Measurements from ENCODE around the gene ALX4. TPM values are rescaled to one million over a fixed set of nuclear protein-coding genes. Genes with fewer than 3 reads are reported as not detected.

ALX4 gene
- total RNA-seq, 4 donors from 2014 or later: 0.10 to 0.11 TPM; not detected in 2

DNA sequence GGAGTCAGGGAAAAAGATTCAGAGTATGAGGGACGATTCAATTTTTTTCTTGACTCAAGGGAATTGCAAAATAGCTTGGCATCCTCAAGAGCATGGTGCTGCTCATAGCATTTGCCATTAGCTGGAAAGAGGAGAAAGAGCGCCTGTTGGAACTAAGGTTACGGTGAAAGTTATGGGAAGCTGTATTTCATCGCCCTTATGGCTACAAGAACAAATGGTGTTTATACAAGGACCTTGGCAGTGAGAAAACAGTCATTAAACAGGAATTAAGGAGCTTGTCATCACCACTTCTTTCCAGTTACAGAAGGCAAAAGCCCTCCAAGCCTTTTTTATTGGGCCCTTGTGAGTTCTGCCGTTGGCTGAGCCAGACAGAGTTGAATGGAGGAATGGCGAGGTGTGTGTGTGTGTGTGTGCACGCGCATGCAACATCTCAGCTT, 74.2 kb downstream of the ALX4 start:
- Histone ChIP-seq H3K27me3 (no peaks in the 10 kb centered on the region), H3K4me1 (peaks cover 13 to 17% of the 10 kb centered on the region in 2 donors), H3K4me3 (replicated peaks in 1 of 3) (no peak overlapping the region), H3K27ac (no peak overlapping the region), H3K9me3 (no peaks in the 10 kb centered on the region), H3K36me3 (no peaks in the 10 kb centered on the region)
- WGBS, 2 donors: 81 to 88% methylated on average over 8 of the region's 8 CpGs
- DNase-seq: no peak
- intact Hi-C loops (cut with DNase I): no loop called here
- TF ChIP-seq POLR2A (IDR thresholded peaks at IDR 0.05): no peak
- TF ChIP-seq CTCF (IDR thresholded peaks at IDR 0.05): no peak

GRCh38 chr11:44229624-44230023, 80.3 kb downstream of the ALX4 start:
- H3K4me1 ChIP-seq: peaks cover 9 to 15% of the 10 kb centered on the region in 2 donors
- intact Hi-C loops (cut with DNase I): no loop called here
- H3K27me3 ChIP-seq: no peaks in the 10 kb centered on the region
- DNase-seq: no peak
- 87 to 92% methylated on average over 3 of the region's 3 CpGs for WGBS, 2 donors
- no peak overlapping the region for H3K27ac ChIP-seq
- no peaks in the 10 kb centered on the region for H3K9me3 ChIP-seq
- no peaks in the 10 kb centered on the region for H3K36me3 ChIP-seq
- no peak for TF ChIP-seq POLR2A (IDR thresholded peaks at IDR 0.05)
- TF ChIP-seq CTCF (IDR thresholded peaks at IDR 0.05): no peak
- H3K4me3 ChIP-seq (replicated peaks in 1 of 3): no peak overlapping the region

DNA sequence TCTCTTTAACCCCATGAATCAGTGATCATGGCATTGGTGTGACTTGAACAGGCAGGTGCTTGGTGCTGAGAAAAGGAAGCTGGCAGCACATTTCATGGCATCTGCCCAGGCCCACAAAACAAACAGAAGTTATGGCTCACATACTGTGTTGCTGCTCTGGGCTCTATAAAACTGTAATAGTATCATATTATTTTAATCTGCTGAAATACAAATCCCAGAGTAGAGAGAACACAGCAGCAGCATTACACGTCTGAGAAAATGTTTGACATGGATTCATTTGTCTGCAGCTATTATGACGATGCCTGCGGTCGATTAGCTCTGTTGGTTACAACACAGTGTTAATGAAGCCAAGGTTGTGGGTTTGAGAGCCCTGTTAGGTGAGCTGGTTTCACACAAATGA, 80.8 kb downstream of the ALX4 start:
- WGBS, 2 donors: 82 to 85% methylated on average over 4 of the region's 4 CpGs

DNA sequence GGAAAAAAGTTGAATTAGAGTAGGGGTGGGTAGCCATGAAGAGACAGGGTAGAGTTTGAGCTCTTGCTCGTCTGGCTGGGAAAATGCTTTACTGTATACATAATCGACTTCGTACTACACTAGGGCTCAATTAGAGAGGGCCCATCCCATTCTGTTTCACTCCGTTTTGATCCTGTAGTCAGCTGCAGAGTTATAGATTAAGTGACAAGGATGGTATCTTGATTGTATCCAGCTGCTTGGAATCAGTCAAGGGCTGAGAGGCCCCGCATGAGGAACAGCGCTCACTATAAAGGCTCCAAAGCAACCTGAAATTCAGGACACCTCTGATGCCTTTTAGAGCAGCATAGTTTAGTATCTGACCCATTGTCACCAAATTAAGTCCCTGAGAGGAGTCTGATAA, 81.6 kb downstream of the ALX4 start:
- no peak for DNase-seq
- intact Hi-C loops (cut with DNase I): no loop called here
- WGBS, 2 donors: 92% methylated on average over 6 of the region's 6 CpGs

More for the DNA sequence above, 80.8 kb downstream of the ALX4 start:
- no peak overlapping the region for H3K4me3 ChIP-seq (replicated peaks in 1 of 3)
- peaks cover 9 to 15% of the 10 kb centered on the region in 2 donors for H3K4me1 ChIP-seq
- no peak overlapping the region for H3K27ac ChIP-seq
- H3K27me3 ChIP-seq: no peaks in the 10 kb centered on the region
- TF ChIP-seq CTCF (IDR thresholded peaks at IDR 0.05): no peak
- TF ChIP-seq POLR2A (IDR thresholded peaks at IDR 0.05): no peak
- no peaks in the 10 kb centered on the region for H3K9me3 ChIP-seq
- H3K36me3 ChIP-seq: no peaks in the 10 kb centered on the region
- no peak for DNase-seq
- intact Hi-C loops (cut with DNase I): no loop called here

DNA sequence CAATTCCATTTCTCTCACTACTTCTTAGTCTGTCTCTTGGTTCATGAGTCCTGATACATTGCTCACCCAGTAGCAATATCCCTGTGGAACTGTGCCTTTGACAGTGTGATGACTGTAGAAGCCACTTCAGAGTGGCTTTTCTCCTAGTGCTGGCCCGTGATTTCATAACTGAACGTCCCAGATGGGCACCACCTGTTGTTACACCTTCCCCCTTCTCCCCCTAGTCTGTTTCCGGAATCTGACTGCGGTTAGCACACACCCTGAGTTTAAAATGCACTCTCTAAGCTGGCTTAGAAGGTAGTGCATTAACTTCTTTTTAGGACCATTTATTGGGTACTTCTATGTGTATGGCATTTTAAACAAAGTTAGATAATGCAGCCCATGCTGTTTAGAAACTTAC, 83.0 kb downstream of the ALX4 start:
- Histone ChIP-seq H3K36me3 (no peaks in the 10 kb centered on the region), H3K4me1 (peaks cover 9 to 15% of the 10 kb centered on the region in 2 donors), H3K9me3 (no peaks in the 10 kb centered on the region), H3K4me3 (replicated peaks in 1 of 3) (no peak overlapping the region), H3K27me3 (no peaks in the 10 kb centered on the region), H3K27ac (no peak overlapping the region)
- TF ChIP-seq CTCF (IDR thresholded peaks at IDR 0.05): no peak
- no peak for TF ChIP-seq POLR2A (IDR thresholded peaks at IDR 0.05)
- 34 to 55% methylated on average over 4 of the region's 4 CpGs for WGBS, 2 donors
- intact Hi-C loops (cut with DNase I): no loop called here
- no peak for DNase-seq

More for the DNA sequence above, 81.6 kb downstream of the ALX4 start:
- TF ChIP-seq CTCF (IDR thresholded peaks at IDR 0.05): no peak
- no peak for TF ChIP-seq POLR2A (IDR thresholded peaks at IDR 0.05)
- Histone ChIP-seq H3K27ac (no peak overlapping the region), H3K4me1 (peaks cover 9 to 15% of the 10 kb centered on the region in 2 donors), H3K27me3 (no peaks in the 10 kb centered on the region), H3K9me3 (no peaks in the 10 kb centered on the region), H3K4me3 (replicated peaks in 1 of 3) (no peak overlapping the region), H3K36me3 (no peaks in the 10 kb centered on the region)
